ENCODE measurements around the gene EGFLAM. TPM values are rescaled to one million over a fixed set of nuclear protein-coding genes. Genes with fewer than 3 reads are reported as not detected.

The EGFLAM gene
- total RNA-seq, 1 experiment from 2014 or later: 45.4 TPM

DNA sequence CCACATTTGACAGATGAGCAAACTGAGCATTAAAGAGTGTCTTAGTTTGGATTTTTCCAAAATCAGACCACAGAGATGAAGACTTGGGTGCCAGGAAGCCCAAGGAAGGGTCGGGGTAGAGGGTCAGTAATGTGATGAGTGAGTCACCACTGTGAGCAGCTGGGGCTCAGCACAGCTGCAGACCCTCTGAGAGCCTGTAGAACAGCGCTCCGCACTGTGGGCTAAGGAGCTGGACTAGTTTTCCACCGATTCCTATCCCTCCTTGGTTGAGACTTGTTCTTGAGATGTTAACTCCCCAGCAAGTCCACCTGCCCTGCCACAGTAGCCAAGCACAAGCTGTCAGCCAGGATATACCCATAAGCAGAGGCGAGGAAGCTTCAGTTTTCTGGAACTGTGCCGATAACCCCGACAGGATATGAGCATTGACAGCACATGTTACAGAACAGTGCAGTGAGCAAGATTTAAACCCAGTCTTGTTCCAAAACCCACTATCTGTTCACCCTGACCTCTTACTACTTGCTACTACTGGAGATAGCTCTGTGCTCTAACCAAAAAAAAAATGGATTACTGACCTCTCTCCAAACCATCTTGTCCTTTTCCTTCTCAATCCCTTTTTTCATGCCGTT is 31.8 kb downstream of the EGFLAM start:
- Histone ChIP-seq H3K27ac (ENCODE audit: low read depth, low read length, poor library complexity, severe bottlenecking) (no peak overlapping the region), H3K4me3 (ENCODE audit: low read depth, low read length, poor library complexity, severe bottlenecking) (no peak overlapping the region), H3K4me1 (ENCODE audit: insufficient read depth, low read length, poor library complexity, severe bottlenecking) (no peaks in the 10 kb centered on the region), H3K27me3 (replicated peaks; ENCODE audit: insufficient read depth, low read depth, low read length, poor library complexity) (no peaks in the 10 kb centered on the region), H3K9me3 (ENCODE audit: low read depth, low read length, poor library complexity, severe bottlenecking) (no peaks in the 10 kb centered on the region), H3K36me3 (ENCODE audit: insufficient read depth, low read length, poor library complexity, severe bottlenecking) (no peaks in the 10 kb centered on the region)
- no TSS peak for BruUV-seq (replicated peaks)
- CTCF ChIA-PET: interaction anchor here (0.6 kb wide), 1 partner anchor 465 kb away, joined by 3 read pairs; no protein-coding TSS in a partner anchor
- POLR2A ChIA-PET (ENCODE audit: low non-redundant PET): no interaction called here
- no peak for DNase-seq (ENCODE audit: low spot score)
- no peak for TF ChIP-seq EZH2 (IDR thresholded peaks at IDR 0.05; ENCODE audit: borderline replicate concordance, low read depth, low read length, poor library complexity, severe bottlenecking)
- TF ChIP-seq, protein P1, sequence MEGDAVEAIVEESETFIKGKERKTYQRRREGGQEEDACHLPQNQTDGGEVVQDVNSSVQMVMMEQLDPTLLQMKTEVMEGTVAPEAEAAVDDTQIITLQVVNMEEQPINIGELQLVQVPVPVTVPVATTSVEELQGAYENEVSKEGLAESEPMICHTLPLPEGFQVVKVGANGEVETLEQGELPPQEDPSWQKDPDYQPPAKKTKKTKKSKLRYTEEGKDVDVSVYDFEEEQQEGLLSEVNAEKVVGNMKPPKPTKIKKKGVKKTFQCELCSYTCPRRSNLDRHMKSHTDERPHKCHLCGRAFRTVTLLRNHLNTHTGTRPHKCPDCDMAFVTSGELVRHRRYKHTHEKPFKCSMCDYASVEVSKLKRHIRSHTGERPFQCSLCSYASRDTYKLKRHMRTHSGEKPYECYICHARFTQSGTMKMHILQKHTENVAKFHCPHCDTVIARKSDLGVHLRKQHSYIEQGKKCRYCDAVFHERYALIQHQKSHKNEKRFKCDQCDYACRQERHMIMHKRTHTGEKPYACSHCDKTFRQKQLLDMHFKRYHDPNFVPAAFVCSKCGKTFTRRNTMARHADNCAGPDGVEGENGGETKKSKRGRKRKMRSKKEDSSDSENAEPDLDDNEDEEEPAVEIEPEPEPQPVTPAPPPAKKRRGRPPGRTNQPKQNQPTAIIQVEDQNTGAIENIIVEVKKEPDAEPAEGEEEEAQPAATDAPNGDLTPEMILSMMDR (conservative IDR thresholded peaks at IDR 0.05; ENCODE audit: low read depth, low read length): no peak
- intact Hi-C loops (cut with micrococcal nuclease; ENCODE audit: unreplicated experiment): no loop called here

DNA sequence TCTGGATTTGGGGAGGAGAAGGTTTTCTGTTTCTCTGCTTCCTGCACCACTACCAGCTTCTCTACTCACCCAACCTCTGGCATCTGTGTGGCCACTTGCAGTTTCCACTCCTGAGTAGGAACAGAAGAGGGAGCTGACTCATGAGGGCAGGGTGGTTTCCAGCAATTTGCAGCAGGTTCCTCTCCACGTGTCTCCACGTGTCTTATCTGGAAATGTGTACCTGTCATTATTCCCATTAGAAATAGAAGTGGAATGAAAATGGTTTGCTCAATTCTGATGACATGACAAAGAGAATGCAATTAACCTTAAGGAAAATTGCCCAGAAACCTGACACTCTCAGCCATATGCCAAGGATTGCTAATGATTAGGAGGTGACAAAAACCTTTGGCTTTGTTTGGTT is 33.0 kb downstream of the EGFLAM start:
- POLR2A ChIA-PET (ENCODE audit: low non-redundant PET): no interaction called here
- CTCF ChIA-PET: no interaction called here
- no peak overlapping the region for H3K4me3 ChIP-seq (ENCODE audit: low read depth, low read length, poor library complexity, severe bottlenecking)
- BruUV-seq (replicated peaks): no TSS peak
- no peak for TF ChIP-seq EZH2 (IDR thresholded peaks at IDR 0.05; ENCODE audit: borderline replicate concordance, low read depth, low read length, poor library complexity, severe bottlenecking)
- TF ChIP-seq, protein P1 (conservative IDR thresholded peaks at IDR 0.05; ENCODE audit: low read depth, low read length): no peak
- no peak for DNase-seq (ENCODE audit: low spot score)
- no peaks in the 10 kb centered on the region for H3K27me3 ChIP-seq (replicated peaks; ENCODE audit: insufficient read depth, low read depth, low read length, poor library complexity)
- H3K27ac ChIP-seq (ENCODE audit: low read depth, low read length, poor library complexity, severe bottlenecking): no peak overlapping the region
- H3K4me1 ChIP-seq (ENCODE audit: insufficient read depth, low read length, poor library complexity, severe bottlenecking): no peaks in the 10 kb centered on the region
- no peaks in the 10 kb centered on the region for H3K9me3 ChIP-seq (ENCODE audit: low read depth, low read length, poor library complexity, severe bottlenecking)
- intact Hi-C loops (cut with micrococcal nuclease; ENCODE audit: unreplicated experiment): no loop called here
- H3K36me3 ChIP-seq (ENCODE audit: insufficient read depth, low read length, poor library complexity, severe bottlenecking): no peaks in the 10 kb centered on the region

DNA sequence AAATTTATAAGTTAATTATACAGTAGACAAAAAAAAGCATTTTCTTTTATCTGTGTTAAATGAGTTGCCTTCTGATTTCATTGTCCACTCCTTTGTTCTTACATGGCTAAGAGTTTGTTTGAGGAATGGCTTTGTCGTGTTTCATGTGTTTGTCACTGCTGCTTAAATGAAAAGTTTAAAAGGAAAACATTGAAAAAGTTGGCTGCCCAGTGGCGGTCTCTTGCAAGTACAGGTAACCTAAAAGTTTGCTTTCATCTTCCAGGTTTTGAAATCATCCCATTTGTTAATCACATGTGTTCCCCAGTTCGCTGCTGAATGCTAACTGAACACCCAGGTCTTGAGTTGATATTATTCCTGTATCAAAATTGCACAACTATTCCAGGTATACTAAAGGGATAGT is 33.9 kb downstream of the EGFLAM start:
- H3K36me3 ChIP-seq (ENCODE audit: insufficient read depth, low read length, poor library complexity, severe bottlenecking): no peaks in the 10 kb centered on the region
- ChIA-PET POLR2A (ENCODE audit: low non-redundant PET) (no interaction called here), CTCF (no interaction called here)
- TF ChIP-seq, protein P1 (conservative IDR thresholded peaks at IDR 0.05; ENCODE audit: low read depth, low read length): no peak
- TF ChIP-seq EZH2 (IDR thresholded peaks at IDR 0.05; ENCODE audit: borderline replicate concordance, low read depth, low read length, poor library complexity, severe bottlenecking): no peak
- intact Hi-C loops (cut with micrococcal nuclease; ENCODE audit: unreplicated experiment): no loop called here
- no peaks in the 10 kb centered on the region for H3K9me3 ChIP-seq (ENCODE audit: low read depth, low read length, poor library complexity, severe bottlenecking)
- DNase-seq (ENCODE audit: low spot score): no peak
- no peaks in the 10 kb centered on the region for H3K4me1 ChIP-seq (ENCODE audit: insufficient read depth, low read length, poor library complexity, severe bottlenecking)
- H3K4me3 ChIP-seq (ENCODE audit: low read depth, low read length, poor library complexity, severe bottlenecking): no peak overlapping the region
- H3K27ac ChIP-seq (ENCODE audit: low read depth, low read length, poor library complexity, severe bottlenecking): no peak overlapping the region
- no TSS peak for BruUV-seq (replicated peaks)
- H3K27me3 ChIP-seq (replicated peaks; ENCODE audit: insufficient read depth, low read depth, low read length, poor library complexity): no peaks in the 10 kb centered on the region
